Keratinocyte (primary cell): ENCODE data around the gene MSANTD2. TPM values are rescaled to one million over a fixed set of nuclear protein-coding genes. Genes with fewer than 3 reads are reported as not detected.

ENCODE experiments used
- DNase-seq: peaks from one replicate; pipeline ENCODE4 v3.0.0-alpha.2; 2011; ENCODE audit warnings: low read depth, missing footprints, low spot score
- FAIRE-seq: peaks from 2 replicates; lab custom pipeline; 2011; peaks lifted over from hg19 to GRCh38; lab: Jason Lieb, UNC
- H2AFZ ChIP-seq: 2 replicates; pipeline ENCODE4 v1.6.0; 2012; ENCODE audit warnings: low read length, control low read depth, inconsistent platforms; ENCODE audit not compliant: control insufficient read depth
- H3K27ac ChIP-seq: 2 replicates; pipeline ENCODE4 v1.5.1; 2011; ENCODE audit warnings: low read length; ENCODE audit not compliant: control insufficient read depth, insufficient read depth
- H3K27me3 ChIP-seq: 3 replicates; pipeline ENCODE4 v1.6.0; 2011; ENCODE audit warnings: low read length; ENCODE audit not compliant: control insufficient read depth, insufficient read depth; ENCODE audit errors: extremely low read depth
- H3K36me3 ChIP-seq, 2 experiments: 2 replicates in 1 of 2; 3 replicates in 1 of 2; pipeline ENCODE4 v1.5.1; 2011; ENCODE audit warnings: low read length in 2 of 2, mild to moderate bottlenecking in 1 of 2; ENCODE audit not compliant: control insufficient read depth in 2 of 2, insufficient read depth in 2 of 2; ENCODE audit errors: extremely low read depth in 1 of 2
- H3K4me1 ChIP-seq: 3 replicates; pipeline ENCODE4 v1.5.1; 2011; ENCODE audit warnings: low read length; ENCODE audit not compliant: control insufficient read depth, insufficient read depth; ENCODE audit errors: extremely low read depth
- H3K4me2 ChIP-seq: 3 replicates; pipeline ENCODE4 v1.6.0; 2011; ENCODE audit warnings: low read depth, low read length; ENCODE audit not compliant: control insufficient read depth, insufficient read depth; ENCODE audit errors: extremely low read depth
- H3K4me3 ChIP-seq, 3 experiments: fragments of 200-600 bp in 1 of 3; sonication (generic) in 1 of 3; 2 replicates in 2 of 3; 3 replicates in 1 of 3; pipeline ENCODE4 v1.5.1; 2011 to 2016; ENCODE audit warnings: low read length in 3 of 3, mild to moderate bottlenecking in 3 of 3, control low read depth in 2 of 3, inconsistent platforms in 1 of 3, low read depth in 1 of 3, mixed read lengths in 1 of 3, mixed run types in 1 of 3, moderate library complexity in 1 of 3; ENCODE audit not compliant: control insufficient read depth in 2 of 3, insufficient read depth in 2 of 3; ENCODE audit errors: extremely low read depth in 1 of 3
- H3K79me2 ChIP-seq: 2 replicates; pipeline ENCODE4 v1.6.0; 2012; ENCODE audit warnings: low read length; ENCODE audit not compliant: control insufficient read depth, insufficient read depth
- H3K9ac ChIP-seq: 3 replicates; pipeline ENCODE4 v1.6.0; 2011; ENCODE audit warnings: low read length; ENCODE audit not compliant: control insufficient read depth, insufficient read depth; ENCODE audit errors: extremely low read depth
- H3K9me1 ChIP-seq: 3 replicates; pipeline ENCODE4 v1.6.0; 2011; ENCODE audit warnings: low read length; ENCODE audit not compliant: control insufficient read depth, insufficient read depth; ENCODE audit errors: extremely low read depth
- H3K9me3 ChIP-seq: 2 replicates; pipeline ENCODE4 v1.5.1; 2012; ENCODE audit warnings: low read depth, low read length; ENCODE audit not compliant: control insufficient read depth
- H4K20me1 ChIP-seq: 3 replicates; pipeline ENCODE4 v1.6.0; 2011; ENCODE audit warnings: low read length; ENCODE audit not compliant: control insufficient read depth, insufficient read depth; ENCODE audit errors: extremely low read depth
- CTCF ChIP-seq, 3 experiments: IDR thresholded peaks in 1 of 3; conservative IDR thresholded peaks in 1 of 3; optimal IDR thresholded peaks in 1 of 3; 2 replicates in 2 of 3; 3 replicates in 1 of 3; pipeline versions ENCODE3 to v1.5.1; 2011; ENCODE audit warnings: low read length in 3 of 3, mild to moderate bottlenecking in 3 of 3, moderate library complexity in 2 of 3, control low read depth in 1 of 3, inconsistent platforms in 1 of 3; ENCODE audit not compliant: insufficient read depth in 2 of 3; ENCODE audit errors: extremely low read depth in 1 of 3
- EZH2 ChIP-seq: IDR thresholded peaks from one replicate; pipeline ENCODE4 v1.6.1; 2012; ENCODE audit warnings: inconsistent platforms, mild to moderate bottlenecking, low read length, moderate library complexity
- dilution Hi-C: fragments of 300-500 bp; cut with MboI; formaldehyde crosslinking; loops from one replicate; pipeline ENCODE4 v1.7.0; 2020; ENCODE audit warnings: low sequenced_read_pairs; ENCODE audit not compliant: extremely low pct_ligation_motif_present
- polyA plus RNA-seq, 5 experiments: library from polyadenylated mRNA; depleted of rRNA in 3 of 5; stranded (reverse) in 3 of 5; stranded (forward) in 1 of 5; unstranded in 1 of 5; fragments of >200 nt; gene quantifications; 1 replicate in 1 of 5; 2 replicates in 3 of 5; 3 replicates in 1 of 5; pipeline versions ENCODE4 v1.2.1 to v1.2.3, GENCODE V29; 2011 to 2012; ENCODE audit warnings: missing spikeins in 2 of 5, low read depth in 1 of 5, low replicate concordance in 1 of 5

Gene MSANTD2
- polyA plus RNA-seq, 1 donor (not counting 4 experiments of a cell fraction or from before 2014, with no cell fraction given), result 6.6 TPM

GRCh38 chr11:124811399-124812125 lies 11.4 kb upstream of the MSANTD2 start:
- Histone ChIP-seq H3K4me3 (no peak overlapping the region), H3K9me3 (no peaks in the 10 kb centered on the region), H3K4me1 (no peaks in the 10 kb centered on the region), H3K4me2 (no peak overlapping the region), H4K20me1 (no peaks in the 10 kb centered on the region), H3K9ac (no peak overlapping the region), H3K27ac (no peak overlapping the region), H3K79me2 (no peaks in the 10 kb centered on the region), H2AFZ (no peak overlapping the region), H3K27me3 (peaks cover 21% of the 10 kb centered on the region), H3K36me3 (no peaks in the 10 kb centered on the region), H3K9me1 (no peaks in the 10 kb centered on the region)
- DNase-seq (no peak), FAIRE-seq (no peak)
- dilution Hi-C loops, result no loop called here
- TF ChIP-seq CTCF (optimal IDR thresholded peaks at IDR 0.05 in 1 of 3, IDR thresholded peaks at IDR 0.05 in 1 of 3, conservative IDR thresholded peaks at IDR 0.05 in 1 of 3; ENCODE audit: extremely low read depth in 1 of 3, insufficient read depth in 2 of 3, low read length in 3 of 3) (no peak), EZH2 (no peak)

- Histone ChIP-seq H3K27ac (no peak overlapping the region), H3K9ac (no peak overlapping the region), H3K9me1 (no peaks in the 10 kb centered on the region), H2AFZ (no peak overlapping the region), H3K27me3 (peaks cover 14% of the 10 kb centered on the region), H3K9me3 (no peaks in the 10 kb centered on the region), H3K4me3 (no peak overlapping the region), H3K4me1 (no peaks in the 10 kb centered on the region), H4K20me1 (no peaks in the 10 kb centered on the region), H3K36me3 (no peaks in the 10 kb centered on the region), H3K4me2 (no peak overlapping the region), H3K79me2 (no peaks in the 10 kb centered on the region)
- TF ChIP-seq EZH2 (no peak), CTCF (optimal IDR thresholded peaks at IDR 0.05 in 1 of 3, IDR thresholded peaks at IDR 0.05 in 1 of 3, conservative IDR thresholded peaks at IDR 0.05 in 1 of 3; ENCODE audit: extremely low read depth in 1 of 3, insufficient read depth in 2 of 3, low read length in 3 of 3) (no peak)
- no peak for DNase-seq
- dilution Hi-C loops, result no loop called here
- no peak for FAIRE-seq
These were observed 7.6 kb upstream of the MSANTD2 start for GRCh38 chr11:124807660-124808270.
